NCI-H2029 (cell line): Measurements from ENCODE around the gene ARL15.
"Not testable (repeated sequence)": the region's sequence is repeated elsewhere in the genome, so short reads cannot be mapped to it uniquely, and the experiment has no call there.

Source experiments
- DNase-seq: peaks from one replicate; lab custom pipeline; 2025; lab: John Stamatoyannopoulos, UW

ARL15 gene

DNA sequence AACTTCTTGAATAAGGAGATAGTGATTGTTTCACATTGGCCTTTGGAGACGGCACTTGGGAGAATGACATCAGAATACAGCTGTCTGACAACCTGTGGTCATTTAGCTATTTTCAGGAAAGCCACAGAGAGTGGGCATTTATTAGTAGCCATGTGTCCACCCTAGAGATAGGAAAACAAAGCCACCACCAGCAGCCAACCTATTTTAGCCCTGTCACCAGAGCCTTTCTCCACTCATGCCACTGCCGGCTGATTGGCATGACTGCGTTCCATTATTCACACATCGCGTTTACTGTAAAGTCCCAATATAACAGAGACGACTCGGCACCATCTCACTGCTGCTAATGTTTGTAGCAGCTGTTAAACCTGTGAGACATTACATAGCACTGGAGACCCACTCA is 419.9 kb downstream of the ARL15 start:
- no peak for DNase-seq

GRCh38 chr5:53884844-53885243 is 425.5 kb downstream of the ARL15 start:
- DNase-seq: no peak

- DNase-seq: no peak
Observed at GRCh38 chr5:53884417-53884816, 426.0 kb downstream of the ARL15 start.

DNA sequence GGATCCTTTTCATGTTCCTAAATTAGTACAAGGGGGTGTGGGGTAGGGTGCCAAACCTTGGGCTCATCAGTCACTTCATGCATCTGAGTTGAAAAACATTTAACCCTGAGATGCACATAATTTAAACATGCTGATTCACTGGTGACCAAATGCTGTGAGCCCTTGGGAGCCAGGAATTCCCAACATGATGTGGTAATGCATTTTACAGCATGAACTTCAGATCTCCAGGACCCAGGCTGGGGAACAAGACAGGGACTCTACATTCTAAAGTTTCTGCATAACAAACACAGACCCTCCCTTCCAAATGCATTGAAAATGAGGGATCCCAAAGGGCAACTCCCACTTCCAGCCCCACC is 427.7 kb downstream of the ARL15 start:
- no peak for DNase-seq

- DNase-seq: no peak
Observed at GRCh38 chr5:53882006-53882675, 428.2 kb downstream of the ARL15 start.

- DNase-seq: no peak
Observed at GRCh38 chr5:53879708-53880323, 430.6 kb downstream of the ARL15 start.

- DNase-seq: no peak
Observed at GRCh38 chr5:53878015-53878414, 432.4 kb downstream of the ARL15 start.

GRCh38 chr5:53877243-53877642 is 433.1 kb downstream of the ARL15 start:
- DNase-seq: no peak

DNA sequence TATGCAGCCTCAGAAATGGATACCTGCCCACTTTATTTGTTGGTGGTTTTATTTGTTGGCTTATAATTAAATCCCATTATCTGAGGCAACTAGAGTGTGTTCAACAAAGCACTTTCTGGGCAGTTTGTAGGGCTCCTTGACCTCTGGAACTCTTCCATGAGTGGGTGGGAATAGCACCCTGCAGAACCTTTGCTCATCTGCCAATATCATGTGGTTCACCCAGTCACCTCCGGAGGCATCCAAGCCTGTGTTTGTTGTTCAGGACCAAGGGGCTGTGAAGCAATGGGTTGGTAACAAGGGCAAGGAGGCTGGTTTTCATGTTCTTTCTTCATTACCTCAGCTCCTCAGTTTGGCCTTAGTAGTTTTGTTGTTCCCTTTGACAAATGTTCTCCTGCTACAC is 436.0 kb downstream of the ARL15 start:
- peak; percentile 16 for DNase-seq

GRCh38 chr5:53873235-53873634 is 437.1 kb downstream of the ARL15 start:
- DNase-seq: no peak

- DNase-seq: no peak
Observed at GRCh38 chr5:53871775-53872174, 438.6 kb downstream of the ARL15 start.

DNA sequence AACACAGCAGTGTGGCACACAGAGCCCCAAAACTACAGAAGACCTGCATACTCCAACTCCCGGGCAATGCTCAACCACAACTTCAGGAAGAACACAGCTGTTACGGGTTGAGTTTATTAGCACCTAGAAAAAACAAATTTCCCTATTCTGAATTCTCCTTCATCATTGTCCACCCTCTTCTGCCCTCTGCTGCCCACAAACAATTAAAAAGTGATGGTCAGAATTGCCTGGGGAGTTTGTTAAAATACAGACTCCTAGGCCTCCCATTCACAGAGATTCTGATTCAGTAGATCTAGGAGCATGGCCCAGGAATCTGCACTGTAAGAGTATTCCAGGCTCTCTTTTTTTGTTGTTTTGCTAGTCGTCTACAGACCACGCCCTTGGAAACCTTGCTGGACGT is 439.3 kb downstream of the ARL15 start:
- DNase-seq: no peak

GRCh38 chr5:53858700-53859456 is 451.5 kb downstream of the ARL15 start:
- no peak for DNase-seq

DNA sequence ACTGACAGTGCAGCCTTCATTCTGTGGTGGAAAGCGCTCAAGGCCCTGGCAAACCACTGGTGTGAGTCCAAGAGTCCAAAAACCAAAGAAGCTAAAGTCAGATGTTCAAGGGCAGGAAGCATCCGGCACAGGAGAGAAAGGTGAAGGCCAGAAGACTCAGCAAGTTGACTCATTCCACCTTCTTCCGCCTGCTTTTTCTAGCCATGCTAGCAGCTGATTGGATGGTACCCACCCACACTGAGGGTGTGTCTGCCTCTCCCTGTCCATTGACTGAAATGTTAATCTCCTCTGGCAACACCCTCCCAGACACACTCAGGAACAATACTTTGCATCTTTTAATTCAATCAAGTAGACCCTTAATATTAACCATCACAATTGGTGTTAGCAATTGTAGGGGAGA is 453.9 kb downstream of the ARL15 start:
- DNase-seq: no peak

DNA sequence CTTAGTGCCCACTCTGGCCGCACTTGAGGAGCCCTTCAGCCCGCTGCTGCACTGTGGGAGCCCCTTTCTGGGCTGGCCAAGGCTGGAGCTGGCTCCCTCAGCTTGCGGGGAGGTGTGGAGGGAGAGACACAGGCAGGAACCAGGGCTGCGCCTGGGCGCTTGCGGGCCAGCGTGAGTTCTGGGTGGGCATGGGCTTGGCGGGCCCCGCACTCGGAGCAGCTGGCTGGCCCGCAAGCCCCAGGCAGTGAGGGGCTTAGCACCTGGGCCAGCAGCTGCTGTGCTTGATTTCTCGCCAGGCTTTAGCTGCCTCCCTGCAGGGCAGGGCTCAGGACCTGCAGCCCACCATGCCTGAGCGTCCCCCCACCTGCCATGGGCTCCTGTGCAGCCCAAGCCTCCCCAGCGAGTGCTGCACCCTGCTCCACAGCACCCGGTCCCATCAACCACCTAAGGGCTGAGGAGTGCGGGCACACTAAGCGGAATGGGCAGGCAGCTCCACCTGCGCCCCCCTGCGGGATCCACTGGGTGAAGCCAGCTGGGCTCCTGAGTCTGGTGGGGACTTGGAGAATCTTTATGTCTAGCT is 473.4 kb downstream of the ARL15 start:
- not testable (repeated sequence) for DNase-seq

- no peak for DNase-seq
Observed at GRCh38 chr5:53834500-53834899, 475.9 kb downstream of the ARL15 start.
